H1 (cell line): ENCODE data around the gene TRABD2A.

Experiments
- CBX8 ChIP-seq: fragments of 300-800, 300-1000 bp; sonication (generic); IDR thresholded peaks from 2 replicates; pipeline ENCODE4 v1.7.1; 2016; ENCODE audit warnings: low read depth, low read length, borderline replicate concordance
- CHD7 ChIP-seq: fragments of 300-600 bp; sonication (generic); IDR thresholded peaks from 2 replicates; pipeline ENCODE4 v1.7.1; 2012; ENCODE audit warnings: low read length, moderate library complexity, mild to moderate bottlenecking, inconsistent platforms; ENCODE audit not compliant: insufficient replicate concordance
- CTCF ChIP-seq, 3 experiments: IDR thresholded peaks; 1 replicate in 2 of 3; 2 replicates in 1 of 3; pipeline versions ENCODE4 v1.5.1 to v1.6.1; 2011; ENCODE audit warnings: low read length in 3 of 3, mild to moderate bottlenecking in 3 of 3, inconsistent platforms in 2 of 3, low read depth in 1 of 3, moderate library complexity in 1 of 3; ENCODE audit not compliant: insufficient read depth in 1 of 3; ENCODE audit errors: control extremely low read depth in 1 of 3
- EP300 ChIP-seq, 2 experiments: IDR thresholded peaks; 1 replicate in 1 of 2; 2 replicates in 1 of 2; pipeline ENCODE4 v1.6.1; 2011 to 2012; ENCODE audit warnings: low read depth in 2 of 2, low read length in 2 of 2, mild to moderate bottlenecking in 2 of 2, borderline replicate concordance in 1 of 2, inconsistent platforms in 1 of 2, moderate library complexity in 1 of 2
- EZH2 ChIP-seq: fragments of 200-600 bp; sonication (generic); IDR thresholded peaks from 2 replicates; pipeline ENCODE4 v1.7.1; 2012; ENCODE audit warnings: low read depth, mild to moderate bottlenecking, moderate library complexity, low read length, inconsistent platforms; ENCODE audit not compliant: severe bottlenecking
- HDAC6 ChIP-seq: IDR thresholded peaks from one replicate; pipeline ENCODE4 v1.7.1; 2012; ENCODE audit warnings: low read depth, mild to moderate bottlenecking, inconsistent platforms, low read length, moderate library complexity
- POLR2A ChIP-seq, 2 experiments: IDR thresholded peaks; 1 replicate in 1 of 2; 2 replicates in 1 of 2; pipeline ENCODE4 v1.6.1; 2011; ENCODE audit warnings: low read depth in 2 of 2, low read length in 2 of 2, mild to moderate bottlenecking in 2 of 2; ENCODE audit errors: control extremely low read depth in 1 of 2
- POLR2AphosphoS5 ChIP-seq: IDR thresholded peaks from 2 replicates; pipeline ENCODE4 v1.6.1; 2011; ENCODE audit warnings: low read depth, low read length
- SP4 ChIP-seq: IDR thresholded peaks from 2 replicates; pipeline ENCODE4 v1.6.1; 2012; ENCODE audit warnings: low read length, inconsistent platforms
- YY1 ChIP-seq: IDR thresholded peaks from 2 replicates; pipeline ENCODE4 v1.6.1; 2011; ENCODE audit warnings: low read depth, mild to moderate bottlenecking, low read length

- TF ChIP-seq CTCF (IDR thresholded peaks at IDR 0.05; ENCODE audit: control extremely low read depth in 1 of 3, insufficient read depth in 1 of 3, low read depth in 1 of 3, low read length in 3 of 3), result no peak
- TF ChIP-seq YY1, result no peak
- no peak for TF ChIP-seq HDAC6
- TF ChIP-seq EZH2, result no peak
- TF ChIP-seq POLR2A (IDR thresholded peaks at IDR 0.05; ENCODE audit: control extremely low read depth in 1 of 2, low read depth in 2 of 2, low read length in 2 of 2), result no peak
- no peak for TF ChIP-seq POLR2AphosphoS5
- TF ChIP-seq EP300 (IDR thresholded peaks at IDR 0.05; ENCODE audit: borderline replicate concordance in 1 of 2, low read depth in 2 of 2, low read length in 2 of 2), result no peak
- no peak for TF ChIP-seq CBX8
- no peak for TF ChIP-seq SP4
- TF ChIP-seq CHD7, result no peak
Measured at GRCh38 chr2:84874381-84875212, 6.3 kb downstream of the TRABD2A start.
